Measurements from ENCODE around the gene BBOX1.

Gene BBOX1

DNA sequence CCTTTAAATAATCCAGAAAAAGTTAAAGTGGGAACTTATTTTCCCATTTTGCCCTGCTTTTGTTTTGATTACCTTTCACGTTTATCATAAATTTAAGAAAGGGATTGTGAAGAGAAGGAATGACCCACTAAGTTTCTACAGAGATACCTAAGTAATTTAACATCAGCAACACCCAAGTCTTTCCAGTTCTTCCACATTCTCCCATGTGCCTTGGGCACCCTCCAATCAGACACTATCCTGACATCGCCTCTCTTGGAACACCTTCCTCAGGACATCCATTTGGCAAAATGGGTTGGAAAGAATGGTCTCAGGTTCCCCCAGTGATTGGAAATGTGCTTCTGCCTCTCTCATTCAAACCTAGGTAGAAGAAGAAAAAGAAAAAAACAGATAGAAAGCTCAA is 6.3 kb downstream of the BBOX1 start:
- TF ChIP-seq, protein P1, sequence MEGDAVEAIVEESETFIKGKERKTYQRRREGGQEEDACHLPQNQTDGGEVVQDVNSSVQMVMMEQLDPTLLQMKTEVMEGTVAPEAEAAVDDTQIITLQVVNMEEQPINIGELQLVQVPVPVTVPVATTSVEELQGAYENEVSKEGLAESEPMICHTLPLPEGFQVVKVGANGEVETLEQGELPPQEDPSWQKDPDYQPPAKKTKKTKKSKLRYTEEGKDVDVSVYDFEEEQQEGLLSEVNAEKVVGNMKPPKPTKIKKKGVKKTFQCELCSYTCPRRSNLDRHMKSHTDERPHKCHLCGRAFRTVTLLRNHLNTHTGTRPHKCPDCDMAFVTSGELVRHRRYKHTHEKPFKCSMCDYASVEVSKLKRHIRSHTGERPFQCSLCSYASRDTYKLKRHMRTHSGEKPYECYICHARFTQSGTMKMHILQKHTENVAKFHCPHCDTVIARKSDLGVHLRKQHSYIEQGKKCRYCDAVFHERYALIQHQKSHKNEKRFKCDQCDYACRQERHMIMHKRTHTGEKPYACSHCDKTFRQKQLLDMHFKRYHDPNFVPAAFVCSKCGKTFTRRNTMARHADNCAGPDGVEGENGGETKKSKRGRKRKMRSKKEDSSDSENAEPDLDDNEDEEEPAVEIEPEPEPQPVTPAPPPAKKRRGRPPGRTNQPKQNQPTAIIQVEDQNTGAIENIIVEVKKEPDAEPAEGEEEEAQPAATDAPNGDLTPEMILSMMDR (IDR thresholded peaks at IDR 0.05; ENCODE audit: low read depth, low read length, missing control alignments) = no peak
- in situ Hi-C loops (cut with HindIII; ENCODE audit: low sequenced_read_pairs) = no loop called here

DNA sequence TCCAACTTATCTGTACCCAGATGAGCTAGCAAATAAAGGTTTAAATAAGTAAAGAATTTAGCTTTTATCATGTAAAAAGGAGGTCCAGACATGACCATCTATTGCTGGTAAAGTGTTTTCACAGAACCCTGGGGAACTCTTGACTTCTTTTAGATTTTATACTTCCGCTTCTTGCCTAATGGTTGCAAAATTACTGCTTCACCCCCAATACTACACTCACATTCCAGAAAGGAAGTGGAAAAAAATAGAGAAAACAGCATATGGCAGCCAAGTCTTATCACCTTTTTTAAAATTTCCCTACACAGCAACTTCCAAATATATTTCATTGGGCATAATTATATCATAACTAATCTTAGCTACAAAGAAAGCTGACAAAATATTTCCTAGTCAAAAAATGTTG is 12.1 kb downstream of the BBOX1 start:
- H3K4me3 ChIP-seq (ENCODE audit: low read depth, low read length) = no peak overlapping the region
- TF ChIP-seq, protein P1 (IDR thresholded peaks at IDR 0.05; ENCODE audit: low read depth, low read length, missing control alignments) = no peak
- DNase-seq (ENCODE audit: low read depth) = no peak
- in situ Hi-C loops (cut with HindIII; ENCODE audit: low sequenced_read_pairs) = no loop called here

More for the DNA sequence above, 6.3 kb downstream of the BBOX1 start:
- H3K4me3 ChIP-seq (ENCODE audit: low read depth, low read length) = no peak overlapping the region
- DNase-seq (ENCODE audit: low read depth) = no peak

DNA sequence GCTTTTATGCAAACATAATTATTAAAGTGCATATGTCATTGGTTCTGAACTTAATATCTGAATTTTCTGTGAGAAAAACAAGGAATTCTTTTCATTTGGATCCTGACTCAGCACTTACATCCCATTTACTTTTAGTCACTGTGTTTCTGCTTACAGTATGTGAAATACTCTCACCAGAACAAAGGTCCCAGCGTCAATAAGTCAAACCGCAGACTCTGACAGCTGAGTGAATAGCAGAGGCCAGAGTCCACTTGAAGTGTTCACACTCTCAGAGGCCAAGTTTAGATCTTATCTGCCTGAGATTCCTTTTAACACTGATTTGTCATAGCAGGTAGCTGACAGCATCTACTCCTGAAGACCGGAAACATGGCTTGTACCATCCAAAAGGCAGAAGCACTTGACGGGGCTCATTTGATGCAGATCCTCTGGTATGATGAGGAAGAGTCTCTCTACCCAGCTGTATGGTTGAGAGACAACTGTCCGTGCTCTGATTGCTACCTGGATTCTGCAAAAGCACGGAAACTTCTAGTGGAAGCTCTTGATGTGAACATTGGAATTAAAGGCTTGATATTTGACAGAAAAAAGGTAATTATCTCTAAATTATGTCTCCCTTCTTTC is 14.6 kb downstream of the BBOX1 start:
- no peak overlapping the region for H3K4me3 ChIP-seq (ENCODE audit: low read depth, low read length)
- TF ChIP-seq, protein P1 (IDR thresholded peaks at IDR 0.05; ENCODE audit: low read depth, low read length, missing control alignments) = no peak
- DNase-seq (ENCODE audit: low read depth) = peak; percentile 20
- in situ Hi-C loops (cut with HindIII; ENCODE audit: low sequenced_read_pairs) = no loop called here

DNA sequence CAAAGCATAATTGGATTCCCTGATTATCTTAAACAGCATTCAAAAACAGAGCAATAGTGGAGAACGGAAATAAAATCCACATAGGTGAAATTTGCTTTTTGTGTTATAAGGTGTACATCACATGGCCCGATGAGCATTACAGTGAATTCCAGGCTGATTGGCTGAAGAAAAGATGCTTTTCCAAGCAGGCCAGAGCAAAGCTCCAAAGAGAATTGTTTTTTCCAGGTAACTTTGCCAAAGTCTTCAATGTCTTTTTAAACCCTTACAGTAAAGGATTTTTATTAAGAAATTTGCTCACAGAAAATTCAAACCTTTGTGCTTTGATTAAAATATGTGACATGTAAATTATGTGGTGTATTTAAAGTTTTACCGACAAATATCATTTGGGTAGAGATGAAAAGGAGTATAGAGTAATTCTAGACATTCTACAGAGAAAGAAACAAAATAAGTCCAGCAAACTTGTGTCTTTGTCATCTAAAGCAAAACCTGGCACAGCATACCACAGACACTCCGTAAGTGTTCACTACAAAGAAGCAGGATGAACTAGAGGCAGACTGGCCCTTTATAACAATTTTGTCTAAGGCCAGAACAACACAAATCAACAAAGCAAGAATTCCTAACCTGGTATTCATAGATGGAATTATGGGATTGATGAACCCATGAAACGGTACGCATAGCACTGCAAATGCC is 16.6 kb downstream of the BBOX1 start:
- TF ChIP-seq, protein P1 (IDR thresholded peaks at IDR 0.05; ENCODE audit: low read depth, low read length, missing control alignments) = no peak
- in situ Hi-C loops (cut with HindIII; ENCODE audit: low sequenced_read_pairs) = no loop called here
- DNase-seq (ENCODE audit: low read depth) = no peak
- no peak overlapping the region for H3K4me3 ChIP-seq (ENCODE audit: low read depth, low read length)

DNA sequence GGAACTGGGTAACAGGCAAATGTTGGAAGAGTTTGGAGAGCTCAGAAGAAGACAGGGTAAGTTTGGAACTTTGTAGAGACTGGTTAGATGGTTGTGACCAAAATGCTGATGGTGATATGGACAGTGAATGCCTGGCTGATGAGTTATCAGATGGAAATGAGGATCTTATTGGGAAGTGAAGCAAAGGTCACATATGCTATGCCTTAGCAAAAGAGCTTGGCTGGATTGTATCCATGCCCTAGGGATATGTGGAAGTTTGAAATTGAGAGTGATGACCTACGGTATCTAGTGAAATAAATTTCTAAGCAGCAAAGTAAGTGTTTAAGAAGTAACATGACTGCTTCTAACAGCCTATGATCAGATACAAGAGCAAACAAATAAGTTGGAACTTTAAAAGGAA is 17.8 kb downstream of the BBOX1 start:
- no peak for DNase-seq (ENCODE audit: low read depth)
- in situ Hi-C loops (cut with HindIII; ENCODE audit: low sequenced_read_pairs) = no loop called here
- TF ChIP-seq, protein P1 (IDR thresholded peaks at IDR 0.05; ENCODE audit: low read depth, low read length, missing control alignments) = no peak
- no peak overlapping the region for H3K4me3 ChIP-seq (ENCODE audit: low read depth, low read length)

DNA sequence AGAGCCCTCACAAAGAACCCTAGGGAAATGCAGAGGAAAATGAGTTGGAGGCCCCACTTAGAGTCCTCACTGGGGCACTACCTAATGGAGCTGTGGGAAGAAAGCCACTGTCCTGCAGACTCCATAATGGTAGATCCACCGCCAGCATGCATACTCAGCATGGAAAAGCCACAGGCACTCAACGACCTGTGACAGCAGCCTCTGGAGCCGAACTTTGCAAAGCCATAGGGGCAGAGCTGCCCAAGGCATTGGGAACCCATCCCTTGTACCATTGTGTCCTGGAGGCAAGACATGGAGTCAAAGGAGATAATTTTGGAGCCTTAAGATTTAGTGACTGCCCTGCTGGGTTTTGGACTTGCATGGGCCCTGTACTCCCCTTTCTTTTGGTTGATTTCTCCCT is 18.8 kb downstream of the BBOX1 start:
- no peak overlapping the region for H3K4me3 ChIP-seq (ENCODE audit: low read depth, low read length)
- DNase-seq (ENCODE audit: low read depth) = no peak
- in situ Hi-C loops (cut with HindIII; ENCODE audit: low sequenced_read_pairs) = no loop called here
- TF ChIP-seq, protein P1 (IDR thresholded peaks at IDR 0.05; ENCODE audit: low read depth, low read length, missing control alignments) = no peak

All from astrocyte of the cerebellum (primary cell).